Stimulated activated CD4-positive, alpha-beta T cell treated with anti-CD3 and anti-CD28 coated beads, Interleukin-4, amount 100 ng/mL, for 48 hours (primary cell): Measurements from ENCODE around the gene RNF25.

Source experiments
- DNase-seq, 2 donors: peaks; one replicate each; pipeline ENCODE4 v3.0.0-alpha.2; 2020; ENCODE audit warnings: low read depth in 2 of 2

Gene RNF25

GRCh38 chr2:218626369-218626768 lies 45.4 kb downstream of the RNF25 start:
- no peak for DNase-seq

GRCh38 chr2:218623366-218623705 lies 48.5 kb downstream of the RNF25 start:
- no peak for DNase-seq

GRCh38 chr2:218622606-218623365 lies 49.0 kb downstream of the RNF25 start:
- DNase-seq: no peak

- no peak for DNase-seq
Measured at GRCh38 chr2:218621007-218621406, 50.8 kb downstream of the RNF25 start.

GRCh38 chr2:218618102-218618860 lies 53.5 kb downstream of the RNF25 start:
- no peak for DNase-seq

- DNase-seq: no peak
Measured at GRCh38 chr2:218615868-218616315, 55.9 kb downstream of the RNF25 start.
